Upper lobe of left lung (tissue), 6 donors: ENCODE measurements around the gene MYB. TPM values are rescaled to one million over a fixed set of nuclear protein-coding genes. Genes with fewer than 3 reads are reported as not detected.

Experiments used
- ATAC-seq, 2 donors: fragments of 200-7000 bp; cut with Tn5 transposase; one replicate each; pipeline ENCODE4 v1.9.1; 2022; ENCODE audit warnings: mild to moderate bottlenecking in 2 of 2, moderate library complexity in 2 of 2; ENCODE audit not compliant: low FRiP score in 2 of 2
- DNase-seq, 2 donors: peaks; one replicate each; pipeline ENCODE4 v3.0.0-alpha.2; 2019 to 2020
- H3K27ac ChIP-seq, 4 donors: fragments of 200-600 bp; sonication (generic); one replicate each; pipeline ENCODE4 v1.5.1; 2016 to 2019
- H3K27me3 ChIP-seq, 4 donors: fragments of 200-600 bp; sonication (generic); one replicate each; pipeline ENCODE4 v1.5.1; 2017 to 2019
- H3K36me3 ChIP-seq, 4 donors: fragments of 200-600 bp; sonication (generic); one replicate each; pipeline ENCODE4 v1.5.1; 2016 to 2019
- H3K4me1 ChIP-seq, 4 donors: fragments of 200-600 bp; sonication (generic); one replicate each; pipeline ENCODE4 v1.5.1; 2018 to 2019
- H3K4me3 ChIP-seq, 4 donors: fragments of 200-600 bp; sonication (generic); one replicate each; pipeline ENCODE4 v1.5.1; 2017 to 2019; ENCODE audit warnings: mild to moderate bottlenecking in 2 of 4, moderate library complexity in 1 of 4
- H3K9me3 ChIP-seq, 4 donors: fragments of 200-600 bp; sonication (generic); one replicate each; pipeline ENCODE4 v1.5.1; 2018 to 2019
- CTCF ChIP-seq, 6 experiments: fragments of 450-650 bp in 4 of 6; fragments of 200-600 bp in 2 of 6; sonication (generic) in 2 of 6; IDR thresholded peaks; one replicate each; pipeline ENCODE4 v1.5.1; 2016 to 2019; ENCODE audit warnings: antibody characterized with exemption in 6 of 6
- EP300 ChIP-seq, 4 donors: sonication (generic); formaldehyde crosslinking; IDR thresholded peaks; one replicate each; pipeline ENCODE4 v1.5.1; 2017; ENCODE audit warnings: antibody characterized with exemption in 4 of 4, control low read depth in 2 of 4
- POLR2A ChIP-seq, 4 donors: fragments of 450-650 bp; IDR thresholded peaks; one replicate each; pipeline ENCODE4 v1.5.1; 2016 to 2017; ENCODE audit warnings: antibody characterized with exemption in 4 of 4, mild to moderate bottlenecking in 2 of 4
- POLR2AphosphoS5 ChIP-seq, 2 donors: sonication (generic); formaldehyde crosslinking; IDR thresholded peaks; one replicate each; pipeline ENCODE4 v1.5.1; 2017; ENCODE audit warnings: antibody characterized with exemption in 2 of 2
- WGBS, 2 donors: methylation state at CpG; one replicate each; pipeline ENCODE4 v1.1.5; 2017 to 2018; 5-methylcytosine and 5-hydroxymethylcytosine counted together
- total RNA-seq, 6 donors: library from RNA; depleted of rRNA in 4 of 6; stranded (reverse); fragments of >200 nt in 4 of 6; gene quantifications; one replicate each; pipeline versions ENCODE4 v1.1.0 to v1.2.1, GENCODE V29; 2016 to 2021
- donor health status: DM: no; HTN: no; CAD: no; lungs with moderate emphysema.
- donor health status: DM: no; HTN: yes; CAD: no; lungs with severe emphysema.

Gene MYB
- total RNA-seq, 6 donors from 2014 or later: 1.9 to 17.2 (median 4.7) TPM

DNA sequence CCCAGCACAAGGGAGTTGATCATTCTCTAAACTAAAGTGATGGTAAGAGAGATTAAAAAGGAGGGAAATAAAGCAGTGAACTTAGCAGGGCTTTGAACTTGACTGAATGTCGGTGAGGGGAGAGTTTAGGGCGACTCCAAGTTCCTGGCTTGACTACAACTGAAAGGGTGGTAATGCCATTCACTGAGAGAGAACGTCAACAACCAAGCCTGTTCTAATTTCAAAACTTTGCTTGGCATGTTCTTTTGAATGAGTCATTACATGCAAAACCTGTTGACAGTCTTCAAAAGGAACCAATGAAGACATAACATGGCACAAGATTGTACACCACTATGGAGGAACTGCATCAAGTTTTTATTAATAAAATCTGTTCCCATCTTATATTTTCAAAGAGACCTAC, 10.3 kb upstream of the MYB start:
- no peaks in the 10 kb centered on the region for H3K4me1 ChIP-seq
- no peaks in the 10 kb centered on the region for H3K9me3 ChIP-seq
- WGBS, 2 donors: 58 to 65% methylated on average over 3 of the region's 3 CpGs
- TF ChIP-seq EP300 (IDR thresholded peaks at IDR 0.05) (no peak), CTCF (IDR thresholded peaks at IDR 0.05) (no peak), POLR2AphosphoS5 (IDR thresholded peaks at IDR 0.05) (no peak), POLR2A (IDR thresholded peaks at IDR 0.05) (no peak)
- no peak for DNase-seq
- no peak for ATAC-seq
- no peak overlapping the region for H3K27ac ChIP-seq
- no peaks in the 10 kb centered on the region for H3K27me3 ChIP-seq
- no peak overlapping the region for H3K4me3 ChIP-seq
- H3K36me3 ChIP-seq: no peaks in the 10 kb centered on the region

DNA sequence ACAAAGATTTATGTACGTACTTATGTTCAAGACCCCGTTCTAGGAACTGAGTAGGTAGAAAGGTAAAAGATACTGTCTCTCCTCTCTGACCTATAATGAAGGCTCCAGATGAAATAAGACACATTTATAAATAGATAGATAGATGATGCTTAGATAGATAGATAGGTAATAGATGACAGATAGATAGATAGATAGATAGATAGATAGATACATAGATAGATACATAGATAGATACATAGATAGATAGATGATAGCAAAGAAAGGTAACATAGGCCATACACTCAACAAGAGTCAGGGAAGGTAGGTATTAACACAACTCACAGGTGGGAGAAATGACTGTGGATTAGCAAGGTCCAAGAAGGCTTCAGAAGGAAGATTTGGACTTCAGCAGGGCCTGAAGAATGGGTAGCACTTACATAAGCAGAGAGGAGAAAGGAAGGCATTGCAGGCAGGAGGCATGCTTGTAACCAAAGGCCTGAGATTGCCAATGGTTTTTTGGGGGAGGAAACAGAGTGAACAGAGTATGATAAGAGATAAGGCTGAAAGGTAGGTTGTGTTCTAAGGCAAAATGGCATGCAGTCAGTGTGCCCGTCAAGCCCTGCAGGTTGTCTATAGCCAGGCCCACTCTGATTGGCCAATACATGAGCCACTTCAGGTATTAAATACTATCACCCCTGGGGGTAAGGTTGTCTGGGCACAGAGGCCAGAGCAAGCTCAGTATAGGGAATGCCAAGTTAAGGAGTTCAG, 7.7 kb upstream of the MYB start:
- Histone ChIP-seq H3K9me3 (no peaks in the 10 kb centered on the region), H3K4me3 (no peak overlapping the region), H3K27ac (no peak overlapping the region), H3K4me1 (no peaks in the 10 kb centered on the region), H3K36me3 (no peaks in the 10 kb centered on the region), H3K27me3 (no peaks in the 10 kb centered on the region)
- 95% methylated on average over 3 of the region's 3 CpGs for WGBS, 2 donors
- ATAC-seq: no peak
- TF ChIP-seq POLR2A (IDR thresholded peaks at IDR 0.05) (no peak), POLR2AphosphoS5 (IDR thresholded peaks at IDR 0.05) (no peak), EP300 (IDR thresholded peaks at IDR 0.05) (no peak), CTCF (IDR thresholded peaks at IDR 0.05) (no peak)
- no peak for DNase-seq

- Histone ChIP-seq H3K4me1 (no peaks in the 10 kb centered on the region), H3K27ac (no peak overlapping the region), H3K4me3 (no peak overlapping the region), H3K36me3 (no peaks in the 10 kb centered on the region), H3K9me3 (no peaks in the 10 kb centered on the region), H3K27me3 (no peaks in the 10 kb centered on the region)
- ATAC-seq: no peak
- no peak for DNase-seq
- TF ChIP-seq POLR2AphosphoS5 (IDR thresholded peaks at IDR 0.05) (no peak), CTCF (IDR thresholded peaks at IDR 0.05) (no peak), POLR2A (IDR thresholded peaks at IDR 0.05) (no peak), EP300 (IDR thresholded peaks at IDR 0.05) (no peak)
These were observed 7.1 kb upstream of the MYB start for GRCh38 chr6:135173989-135174484.

GRCh38 chr6:135176058-135176457, 5.0 kb upstream of the MYB start:
- H3K9me3 ChIP-seq: no peaks in the 10 kb centered on the region
- no peak overlapping the region for H3K27ac ChIP-seq
- peaks cover 0 to 8% (median 2%) of the 10 kb centered on the region in 4 donors for H3K4me1 ChIP-seq
- H3K36me3 ChIP-seq: no peaks in the 10 kb centered on the region
- DNase-seq (no peak), ATAC-seq (no peak)
- no peak overlapping the region for H3K4me3 ChIP-seq
- no peaks in the 10 kb centered on the region for H3K27me3 ChIP-seq
- TF ChIP-seq POLR2AphosphoS5 (IDR thresholded peaks at IDR 0.05) (no peak), POLR2A (IDR thresholded peaks at IDR 0.05) (no peak), CTCF (IDR thresholded peaks at IDR 0.05) (no peak), EP300 (IDR thresholded peaks at IDR 0.05) (no peak)

DNA sequence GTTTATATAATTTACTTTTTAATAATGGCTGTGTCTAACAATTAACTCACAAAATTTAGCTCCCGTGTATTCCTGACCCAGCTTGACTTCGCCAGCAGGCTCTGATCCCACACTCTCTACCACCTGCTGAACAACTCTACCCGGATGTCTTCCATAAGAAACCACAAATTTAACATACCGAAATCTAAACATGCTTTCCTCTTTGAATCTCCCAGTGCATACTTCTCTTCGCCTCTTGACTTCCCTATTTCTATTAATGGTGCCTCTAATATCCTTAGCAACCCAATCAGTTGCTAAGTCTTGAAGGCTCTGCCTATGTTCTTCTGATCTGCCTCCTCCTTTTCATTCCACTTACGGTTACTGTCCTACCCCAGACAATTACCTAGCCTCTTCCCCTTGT, 4.6 kb upstream of the MYB start:
- DNase-seq (no peak), ATAC-seq (peak in 1 of 2 donors; percentile 49)
- TF ChIP-seq POLR2AphosphoS5 (IDR thresholded peaks at IDR 0.05): no peak
- TF ChIP-seq EP300 (IDR thresholded peaks at IDR 0.05): no peak
- no peak for TF ChIP-seq CTCF (IDR thresholded peaks at IDR 0.05)
- TF ChIP-seq POLR2A (IDR thresholded peaks at IDR 0.05): no peak
- no peak overlapping the region for H3K27ac ChIP-seq
- WGBS, 2 donors: 62 to 85% methylated on average over 6 of the region's 6 CpGs
- no peak overlapping the region for H3K4me3 ChIP-seq
- H3K36me3 ChIP-seq: no peaks in the 10 kb centered on the region
- no peaks in the 10 kb centered on the region for H3K27me3 ChIP-seq
- peaks cover 0 to 13% (median 2%) of the 10 kb centered on the region in 4 donors for H3K4me1 ChIP-seq
- no peaks in the 10 kb centered on the region for H3K9me3 ChIP-seq
